Karpas-422 (cell line): ENCODE measurements around the gene PWWP2B. TPM values are rescaled to one million over a fixed set of nuclear protein-coding genes. Genes with fewer than 3 reads are reported as not detected.
A peak's percentile ranks its signal among the peaks of the same experiment; 100 is the strongest.

Source experiments
- DNase-seq: peaks from one replicate; pipeline ENCODE4 v3.0.0-alpha.2; 2015
- H2AFZ ChIP-seq: fragments of 200-600 bp; sonication (generic); 2 replicates; pipeline ENCODE4 v1.6.1; 2014; ENCODE audit warnings: antibody characterized with exemption, low read length, mixed read lengths
- H3K27ac ChIP-seq: fragments of 200-600 bp; sonication (generic); 2 replicates; pipeline ENCODE4 v1.5.1; 2014; ENCODE audit warnings: mild to moderate bottlenecking, low read length, moderate library complexity
- H3K27me3 ChIP-seq: fragments of 200-600 bp; sonication (generic); 2 replicates; pipeline ENCODE4 v1.6.1; 2014; ENCODE audit warnings: low read length, mixed read lengths
- H3K36me3 ChIP-seq: fragments of 200-600 bp; sonication (generic); 2 replicates; pipeline ENCODE4 v1.6.1; 2014; ENCODE audit warnings: low read length, mixed read lengths; ENCODE audit not compliant: insufficient read depth
- H3K4me1 ChIP-seq: fragments of 200-600 bp; sonication (generic); 2 replicates; pipeline ENCODE4 v1.6.1; 2014; ENCODE audit warnings: mild to moderate bottlenecking, low read length, mixed read lengths
- H3K4me2 ChIP-seq: fragments of 200-600 bp; sonication (generic); 2 replicates; pipeline ENCODE4 v1.6.1; 2014; ENCODE audit warnings: low read length, low read depth, mild to moderate bottlenecking; ENCODE audit not compliant: poor library complexity, severe bottlenecking
- H3K4me3 ChIP-seq: fragments of 200-600 bp; sonication (generic); 2 replicates; pipeline ENCODE4 v1.5.1; 2014; ENCODE audit warnings: mild to moderate bottlenecking, antibody characterized with exemption, low read length, mixed read lengths
- H3K79me2 ChIP-seq: fragments of 200-600 bp; sonication (generic); 2 replicates; pipeline ENCODE4 v1.6.1; 2014; ENCODE audit warnings: mild to moderate bottlenecking, low read length, mixed read lengths
- H3K9ac ChIP-seq: fragments of 200-600 bp; sonication (generic); 2 replicates; pipeline ENCODE4 v1.6.0; 2014; ENCODE audit warnings: low read length
- H3K9me2 ChIP-seq: fragments of 200-600 bp; sonication (generic), shearing (Covaris generic); replicated peaks from 2 replicates; pipeline ENCODE4 v1.6.0; 2014; ENCODE audit warnings: mild to moderate bottlenecking, low read length, moderate library complexity; ENCODE audit not compliant: insufficient read depth
- H3K9me3 ChIP-seq: fragments of 300-700, 200-600 bp; sonication (generic); 2 replicates; pipeline ENCODE4 v1.6.1; 2014; ENCODE audit warnings: low read length, mixed read lengths
- H4K20me1 ChIP-seq: fragments of 200-600 bp; sonication (generic); 2 replicates; pipeline ENCODE4 v1.6.1; 2014; ENCODE audit warnings: mild to moderate bottlenecking, antibody characterized with exemption, low read length, low read depth; ENCODE audit not compliant: insufficient read depth
- total RNA-seq: library from RNA; depleted of rRNA; stranded (reverse); fragments of >200 nt; shearing (Covaris generic); gene quantifications from 2 replicates; pipeline ENCODE4 v1.2.3, GENCODE V29; 2014; ENCODE audit warnings: low replicate concordance

The PWWP2B gene
- total RNA-seq, 1 experiment from 2014 or later = 1.4 TPM

DNA sequence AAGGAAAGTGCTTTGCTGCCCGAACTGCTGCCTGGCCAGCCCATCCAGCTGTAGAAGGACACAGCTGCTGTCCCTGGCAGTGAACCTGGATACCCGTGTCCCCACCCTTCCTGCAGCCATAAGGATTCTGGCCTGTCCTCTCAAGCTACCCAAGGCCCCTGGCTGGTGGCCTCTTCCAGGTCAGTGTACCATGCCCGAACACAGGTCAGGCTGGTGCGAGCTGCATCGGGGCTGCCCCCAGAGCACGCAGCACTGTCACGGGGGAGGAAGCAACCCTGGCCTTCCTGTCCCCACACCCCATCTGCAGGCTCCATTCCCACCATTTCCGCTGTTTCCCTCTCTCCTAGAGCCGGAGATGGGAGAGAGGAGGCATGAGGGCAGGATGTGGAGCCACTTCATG is 30.5 kb upstream of the PWWP2B start:
- no peaks in the 10 kb centered on the region for H3K4me1 ChIP-seq
- no peak for DNase-seq
- H4K20me1 ChIP-seq = no peaks in the 10 kb centered on the region
- no peaks in the 10 kb centered on the region for H3K27me3 ChIP-seq
- no peak overlapping the region for H3K4me2 ChIP-seq
- no peak overlapping the region for H3K27ac ChIP-seq
- H3K4me3 ChIP-seq = no peak overlapping the region
- H3K79me2 ChIP-seq = no peaks in the 10 kb centered on the region
- no peaks in the 10 kb centered on the region for H3K9me2 ChIP-seq
- no peak overlapping the region for H3K9ac ChIP-seq
- no peak overlapping the region for H2AFZ ChIP-seq
- H3K9me3 ChIP-seq = no peaks in the 10 kb centered on the region
- no peaks in the 10 kb centered on the region for H3K36me3 ChIP-seq

DNA sequence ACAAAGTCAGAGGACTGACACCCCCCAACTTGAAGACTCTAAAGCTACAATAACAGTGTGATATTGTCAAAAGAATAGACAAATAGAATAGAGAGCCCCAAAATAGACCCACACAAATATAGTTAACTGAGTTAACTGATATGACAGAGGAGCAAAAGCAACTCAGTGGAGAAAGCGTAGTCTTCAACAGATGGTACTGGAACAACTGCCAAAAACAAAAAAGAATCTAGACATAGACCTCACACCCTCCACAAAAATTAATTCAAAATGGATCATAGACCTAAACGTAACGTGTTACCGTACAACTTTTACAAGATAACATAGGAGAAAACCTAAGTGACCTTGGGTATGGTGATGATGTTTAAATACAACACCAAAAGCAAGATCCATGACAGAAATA is 28.6 kb upstream of the PWWP2B start:
- H3K9ac ChIP-seq = no peak overlapping the region
- no peaks in the 10 kb centered on the region for H4K20me1 ChIP-seq
- no peaks in the 10 kb centered on the region for H3K79me2 ChIP-seq
- no peak for DNase-seq
- no peaks in the 10 kb centered on the region for H3K27me3 ChIP-seq
- H3K4me2 ChIP-seq = no peak overlapping the region
- H2AFZ ChIP-seq = no peak overlapping the region
- H3K27ac ChIP-seq = no peak overlapping the region
- no peaks in the 10 kb centered on the region for H3K9me3 ChIP-seq
- no peak overlapping the region for H3K4me3 ChIP-seq
- H3K9me2 ChIP-seq = no peaks in the 10 kb centered on the region
- no peaks in the 10 kb centered on the region for H3K36me3 ChIP-seq
- no peaks in the 10 kb centered on the region for H3K4me1 ChIP-seq

DNA sequence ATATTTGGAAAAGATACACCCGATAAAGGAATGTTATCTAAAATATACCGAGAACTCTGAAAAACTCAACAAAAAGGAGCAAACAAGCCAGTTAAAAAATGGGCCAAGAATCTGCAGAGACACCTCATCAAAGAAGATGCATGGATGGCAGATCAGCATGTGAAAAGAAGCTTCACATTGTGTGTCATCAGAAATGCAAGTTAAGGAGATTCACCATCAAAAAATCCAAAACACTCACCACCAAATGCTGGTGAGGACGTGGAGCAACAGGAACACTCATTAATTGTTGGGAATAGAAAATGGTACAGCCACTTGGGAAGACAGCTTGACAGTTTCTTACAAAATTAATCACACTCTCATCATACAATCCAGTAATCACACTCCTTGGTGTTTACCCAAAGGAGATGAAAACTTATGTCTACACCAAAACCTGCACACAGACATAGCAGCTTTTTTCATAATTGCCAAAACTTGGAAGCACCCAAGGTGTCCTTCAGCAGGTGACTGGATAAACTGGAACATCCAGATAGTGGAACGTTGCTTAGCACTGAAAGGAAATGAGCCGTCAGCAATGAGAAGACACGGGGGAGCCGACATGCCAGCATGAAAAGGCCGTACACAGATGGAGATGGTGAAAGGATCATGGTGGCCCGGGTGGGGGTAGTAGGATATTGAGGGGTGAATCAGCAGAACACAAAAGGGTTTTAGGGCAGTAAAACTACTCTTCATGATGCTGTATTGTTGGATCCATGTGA is 27.9 kb upstream of the PWWP2B start:
- Histone ChIP-seq H3K9me2 (no peaks in the 10 kb centered on the region), H3K27me3 (no peaks in the 10 kb centered on the region), H3K79me2 (no peaks in the 10 kb centered on the region), H4K20me1 (no peaks in the 10 kb centered on the region), H3K36me3 (no peaks in the 10 kb centered on the region), H3K9ac (no peak overlapping the region), H3K4me3 (no peak overlapping the region), H3K4me1 (no peaks in the 10 kb centered on the region), H2AFZ (no peak overlapping the region), H3K27ac (no peak overlapping the region), H3K9me3 (no peaks in the 10 kb centered on the region), H3K4me2 (no peak overlapping the region)
- no peak for DNase-seq

DNA sequence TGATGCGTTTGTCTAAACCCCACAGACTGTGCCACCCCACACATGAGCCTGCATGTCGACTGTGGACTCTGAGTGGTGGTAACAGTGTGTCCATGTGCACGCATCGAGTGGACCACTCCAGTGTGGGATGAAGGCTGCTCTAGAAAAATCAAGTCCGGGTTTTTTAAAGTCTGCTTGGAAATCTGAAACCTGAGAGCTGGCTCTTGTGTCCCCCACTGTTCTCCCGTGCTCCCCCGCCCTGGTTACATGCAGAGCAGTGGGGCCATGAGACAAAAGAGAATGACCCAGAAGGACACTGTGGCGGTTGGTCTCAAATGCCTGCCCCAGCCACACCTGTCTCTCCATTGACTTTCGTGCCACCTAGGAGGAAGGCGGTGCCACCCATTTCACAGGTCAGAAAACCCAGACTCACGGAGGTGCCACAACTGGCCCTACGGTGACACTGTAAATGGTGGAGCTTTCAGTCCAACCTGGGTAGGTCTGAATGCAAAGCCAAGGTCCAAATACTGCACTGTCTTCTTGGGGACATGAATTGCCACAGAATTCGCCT is 27.3 kb upstream of the PWWP2B start:
- Histone ChIP-seq H3K27me3 (no peaks in the 10 kb centered on the region), H4K20me1 (no peaks in the 10 kb centered on the region)

DNA sequence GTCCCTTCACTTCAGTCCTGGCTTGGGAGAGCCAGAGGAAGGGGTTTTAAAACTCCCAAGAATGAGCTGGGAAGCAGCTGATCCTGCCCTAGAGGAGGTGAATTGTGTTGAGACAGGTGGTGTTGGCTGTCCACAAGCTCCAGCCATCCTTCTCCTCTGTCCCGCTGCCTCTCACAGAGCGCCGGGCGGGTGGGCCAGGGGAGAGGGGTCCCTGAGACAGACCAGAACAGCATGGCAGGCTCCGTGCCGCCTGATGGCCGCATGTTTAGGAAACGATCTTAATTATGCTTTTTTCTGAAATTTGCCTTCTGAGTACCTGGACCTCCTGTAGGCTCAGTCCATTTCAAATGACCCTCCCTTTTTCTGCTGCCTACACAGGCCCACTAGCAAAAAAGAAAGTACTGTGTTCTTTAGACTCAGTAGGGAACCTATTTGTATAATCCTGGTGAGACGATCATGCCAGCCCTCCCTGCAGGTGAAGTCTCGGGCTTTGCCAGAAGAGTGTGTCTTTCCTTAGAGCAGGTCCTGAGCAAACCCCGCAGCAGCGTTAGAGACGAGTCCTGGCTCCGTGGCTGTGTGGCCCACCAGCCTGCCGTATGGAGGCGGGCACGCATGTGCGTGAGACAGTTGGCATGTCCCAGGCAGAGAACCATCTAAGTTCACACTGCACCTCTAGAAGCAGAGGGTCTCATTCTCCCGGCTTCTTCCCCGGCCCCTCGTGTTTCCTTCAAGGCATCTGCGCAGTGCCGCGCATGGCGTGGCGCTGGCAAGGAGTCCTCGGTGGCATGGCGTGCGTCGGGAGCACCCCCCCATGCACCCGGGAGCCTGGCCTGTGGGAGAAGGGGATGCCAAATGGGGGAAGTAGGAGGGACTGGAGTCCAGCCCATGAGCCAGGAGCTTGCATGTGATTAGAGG is 26.3 kb upstream of the PWWP2B start:
- Histone ChIP-seq H3K4me2 (no peak overlapping the region), H3K36me3 (no peaks in the 10 kb centered on the region), H3K27me3 (no peaks in the 10 kb centered on the region), H3K9me2 (no peaks in the 10 kb centered on the region), H3K9ac (no peak overlapping the region), H3K4me1 (no peaks in the 10 kb centered on the region), H3K4me3 (no peak overlapping the region), H4K20me1 (no peaks in the 10 kb centered on the region), H2AFZ (no peak overlapping the region), H3K79me2 (no peaks in the 10 kb centered on the region), H3K27ac (no peak overlapping the region), H3K9me3 (no peaks in the 10 kb centered on the region)
- no peak for DNase-seq

More for the DNA sequence above, 27.3 kb upstream of the PWWP2B start:
- H3K27ac ChIP-seq = no peak overlapping the region
- no peaks in the 10 kb centered on the region for H3K79me2 ChIP-seq
- H3K36me3 ChIP-seq = no peaks in the 10 kb centered on the region
- H3K9me3 ChIP-seq = no peaks in the 10 kb centered on the region
- no peaks in the 10 kb centered on the region for H3K4me1 ChIP-seq
- H3K9ac ChIP-seq = no peak overlapping the region
- H3K9me2 ChIP-seq = no peaks in the 10 kb centered on the region
- H3K4me3 ChIP-seq = no peak overlapping the region
- no peak overlapping the region for H2AFZ ChIP-seq
- H3K4me2 ChIP-seq = no peak overlapping the region
- DNase-seq = no peak

DNA sequence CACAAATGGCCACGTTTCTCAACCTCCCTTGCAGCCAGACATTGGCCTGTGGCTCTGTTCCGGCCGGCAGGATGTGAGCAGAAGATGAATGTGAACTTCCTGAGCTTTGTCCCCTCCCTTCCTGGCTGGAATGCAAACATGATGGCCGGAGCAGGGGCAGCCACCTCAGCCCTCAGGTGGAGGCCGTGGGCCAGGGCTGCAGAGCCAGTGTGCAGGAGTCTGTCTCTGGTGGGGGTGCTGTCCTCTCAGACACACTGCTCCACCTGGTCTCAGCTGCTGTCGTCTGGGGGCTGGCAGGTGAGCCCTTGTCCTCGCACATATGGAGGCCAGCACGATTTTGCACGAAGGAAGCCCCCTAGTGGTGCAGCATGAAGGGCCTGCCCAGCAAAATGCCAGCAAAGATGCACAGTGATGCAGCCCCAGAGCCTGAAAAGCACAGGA is 25.3 kb upstream of the PWWP2B start:
- Histone ChIP-seq H3K27me3 (no peaks in the 10 kb centered on the region), H3K4me2 (no peak overlapping the region), H3K4me3 (no peak overlapping the region), H2AFZ (no peak overlapping the region), H3K9me3 (no peaks in the 10 kb centered on the region), H3K79me2 (no peaks in the 10 kb centered on the region), H3K36me3 (no peaks in the 10 kb centered on the region), H3K27ac (no peak overlapping the region), H3K4me1 (no peaks in the 10 kb centered on the region), H3K9me2 (no peaks in the 10 kb centered on the region), H4K20me1 (no peaks in the 10 kb centered on the region), H3K9ac (no peak overlapping the region)
- peak; percentile 74 for DNase-seq

DNA sequence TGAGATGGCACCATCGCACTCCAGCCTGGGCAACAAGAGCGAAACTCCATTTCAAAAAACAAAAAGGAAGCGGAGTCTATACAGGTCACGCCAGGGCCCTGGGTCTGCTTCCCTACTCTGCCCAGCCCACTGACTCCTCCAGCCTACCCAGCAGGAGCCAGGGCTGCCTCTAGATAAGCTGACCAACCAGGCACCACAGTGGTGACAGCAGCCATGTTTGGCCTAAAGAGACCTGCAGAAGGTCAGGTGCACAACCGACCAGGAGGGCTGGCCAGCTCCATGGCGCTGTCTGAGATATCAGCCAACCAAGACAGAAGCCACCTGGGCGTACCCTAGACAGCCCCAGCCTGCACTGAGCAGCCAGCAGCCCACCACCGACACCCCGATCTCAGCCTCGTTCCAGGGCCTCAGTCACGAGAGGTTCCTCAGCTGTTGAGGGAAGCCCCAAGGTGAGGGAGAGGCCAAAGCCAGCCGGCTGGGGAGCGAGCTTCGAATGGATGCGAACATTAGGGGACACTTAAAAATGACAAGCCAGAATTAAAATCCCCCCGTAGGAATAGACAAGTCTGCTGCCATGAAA is 24.4 kb upstream of the PWWP2B start:
- Histone ChIP-seq H3K4me3 (no peak overlapping the region), H4K20me1 (no peaks in the 10 kb centered on the region), H3K4me1 (no peaks in the 10 kb centered on the region), H3K36me3 (no peaks in the 10 kb centered on the region), H2AFZ (no peak overlapping the region), H3K4me2 (no peak overlapping the region), H3K9me3 (no peaks in the 10 kb centered on the region), H3K27ac (no peak overlapping the region), H3K9ac (no peak overlapping the region), H3K79me2 (no peaks in the 10 kb centered on the region), H3K27me3 (no peaks in the 10 kb centered on the region), H3K9me2 (no peaks in the 10 kb centered on the region)
- DNase-seq = no peak
